ENCODE measurements around the gene TIMP2. TPM values are rescaled to one million over a fixed set of nuclear protein-coding genes. Genes with fewer than 3 reads are reported as not detected.

Gene TIMP2
- total RNA-seq, 1 experiment from 2014 or later: 114 TPM

DNA sequence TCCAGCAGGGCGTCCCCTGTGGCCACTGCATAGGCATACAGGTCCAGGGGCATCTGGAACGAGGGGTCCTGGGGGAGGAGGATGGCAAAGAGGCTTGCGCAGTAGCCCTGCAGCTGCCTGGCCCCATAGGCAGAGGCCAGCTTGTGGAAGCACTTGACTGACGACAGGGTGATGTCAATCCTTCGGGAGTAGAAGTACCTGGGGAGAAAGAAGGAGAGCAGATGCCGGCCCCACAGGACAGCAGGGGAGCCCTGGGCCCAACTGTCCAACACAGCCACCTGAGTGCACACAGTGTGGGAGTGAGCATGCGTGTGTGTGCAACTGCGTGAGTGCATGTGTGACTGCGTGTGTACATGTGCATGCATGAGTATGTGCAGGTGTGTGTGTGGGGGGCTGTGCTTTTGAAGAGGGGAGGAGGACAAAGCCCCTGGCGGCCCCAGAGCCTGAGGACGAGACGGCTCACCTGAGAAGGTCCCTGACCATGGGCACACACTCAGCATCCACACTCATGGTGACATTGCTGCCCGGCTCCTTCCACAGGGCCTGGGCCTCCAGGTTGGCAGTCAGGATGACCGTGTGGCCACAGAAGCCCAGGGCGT is 47.4 kb upstream of the TIMP2 start:
- Histone ChIP-seq H3K27ac (no peak overlapping the region), H3K4me2 (no peak overlapping the region), H3K27me3 (ENCODE audit: insufficient read depth, low read depth) (no peaks in the 10 kb centered on the region), H3F3A (ENCODE audit: insufficient read depth, low read depth) (no peaks in the 10 kb centered on the region), H4K20me1 (ENCODE audit: insufficient read depth) (no peaks in the 10 kb centered on the region; the same call in 1 of the 2 replicates), H2AFZ (no peak overlapping the region), H3K79me2 (ENCODE audit: low read depth) (peaks cover 21% of the 10 kb centered on the region), H3K36me3 (ENCODE audit: low read depth) (no peaks in the 10 kb centered on the region), H3K9me2 (ENCODE audit: insufficient read depth) (no peaks in the 10 kb centered on the region), H3K4me3 (no peak overlapping the region), H3K9me3 (ENCODE audit: insufficient read depth, low read depth) (no peaks in the 10 kb centered on the region), H3K4me1 (replicated peaks; ENCODE audit: insufficient read depth) (peaks cover 2% of the 10 kb centered on the region; the same call in 1 of the 2 replicates)
- DNase-seq: no peak
- CTCF ChIA-PET: interaction anchor here (0.8 kb wide), 1 partner anchor 59 kb away, joined by 5 read pairs; no protein-coding TSS in a partner anchor
- BruUV-seq (replicated peaks): no TSS peak
- intact Hi-C loops (cut with micrococcal nuclease; ENCODE audit: unreplicated experiment): loop anchor here (5.0 kb wide), 1 partner anchor 40 kb away; no protein-coding TSS in a partner anchor
- TF ChIP-seq EZH2 (IDR thresholded peaks at IDR 0.05; ENCODE audit: low read depth): no peak
- TF ChIP-seq, protein P1, sequence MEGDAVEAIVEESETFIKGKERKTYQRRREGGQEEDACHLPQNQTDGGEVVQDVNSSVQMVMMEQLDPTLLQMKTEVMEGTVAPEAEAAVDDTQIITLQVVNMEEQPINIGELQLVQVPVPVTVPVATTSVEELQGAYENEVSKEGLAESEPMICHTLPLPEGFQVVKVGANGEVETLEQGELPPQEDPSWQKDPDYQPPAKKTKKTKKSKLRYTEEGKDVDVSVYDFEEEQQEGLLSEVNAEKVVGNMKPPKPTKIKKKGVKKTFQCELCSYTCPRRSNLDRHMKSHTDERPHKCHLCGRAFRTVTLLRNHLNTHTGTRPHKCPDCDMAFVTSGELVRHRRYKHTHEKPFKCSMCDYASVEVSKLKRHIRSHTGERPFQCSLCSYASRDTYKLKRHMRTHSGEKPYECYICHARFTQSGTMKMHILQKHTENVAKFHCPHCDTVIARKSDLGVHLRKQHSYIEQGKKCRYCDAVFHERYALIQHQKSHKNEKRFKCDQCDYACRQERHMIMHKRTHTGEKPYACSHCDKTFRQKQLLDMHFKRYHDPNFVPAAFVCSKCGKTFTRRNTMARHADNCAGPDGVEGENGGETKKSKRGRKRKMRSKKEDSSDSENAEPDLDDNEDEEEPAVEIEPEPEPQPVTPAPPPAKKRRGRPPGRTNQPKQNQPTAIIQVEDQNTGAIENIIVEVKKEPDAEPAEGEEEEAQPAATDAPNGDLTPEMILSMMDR (conservative IDR thresholded peaks at IDR 0.05): no peak
- POLR2A ChIA-PET (ENCODE audit: unreplicated experiment): interaction anchor here (0.6 kb wide), 1 partner anchor 14 kb away, joined by 3 read pairs; no protein-coding TSS in a partner anchor

DNA sequence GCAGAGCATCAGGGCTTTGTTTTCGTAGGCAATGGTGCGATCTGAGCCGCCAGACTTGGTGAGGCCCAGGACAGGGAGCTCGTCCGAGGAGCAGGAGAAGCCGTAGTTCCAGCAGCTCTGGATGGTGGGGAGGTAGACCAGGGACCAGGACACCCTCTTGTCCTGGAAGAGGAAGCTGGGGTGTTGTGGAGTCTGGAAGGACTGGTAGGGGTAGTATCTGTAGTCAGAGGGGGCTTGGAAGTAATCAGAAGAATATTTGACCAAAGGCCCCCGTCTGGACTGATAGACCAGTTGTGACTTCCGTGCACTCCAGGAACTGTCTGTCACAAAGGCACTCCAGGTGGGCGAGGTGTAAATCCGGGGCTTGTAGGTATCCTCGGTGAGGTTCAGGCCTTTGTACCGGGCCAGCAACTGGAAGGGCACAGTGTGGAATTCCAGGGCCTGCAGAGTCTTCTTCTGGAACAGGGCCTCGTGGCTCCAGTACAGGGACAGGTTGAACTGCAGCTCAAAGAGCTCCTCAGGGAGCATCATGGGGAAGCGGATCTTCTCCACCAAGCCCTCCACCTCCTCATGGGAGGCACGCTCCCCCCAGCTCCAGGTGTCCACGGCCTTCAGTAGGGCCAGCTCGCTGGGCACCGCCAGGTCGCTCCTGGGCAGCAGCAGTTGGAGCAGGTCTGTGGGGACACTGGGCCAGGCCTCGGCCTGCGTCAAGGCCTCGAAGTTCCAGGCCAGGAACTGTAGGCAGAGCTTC is 46.7 kb upstream of the TIMP2 start:
- Histone ChIP-seq H3K36me3 (ENCODE audit: low read depth) (no peaks in the 10 kb centered on the region), H2AFZ (no peak overlapping the region), H3K4me3 (no peak overlapping the region), H3K9me3 (ENCODE audit: insufficient read depth, low read depth) (no peaks in the 10 kb centered on the region), H3K27me3 (ENCODE audit: insufficient read depth, low read depth) (no peaks in the 10 kb centered on the region), H3K27ac (no peak overlapping the region), H3K4me2 (no peak overlapping the region), H3K4me1 (replicated peaks; ENCODE audit: insufficient read depth) (no peaks in the 10 kb centered on the region), H4K20me1 (ENCODE audit: insufficient read depth) (no peaks in the 10 kb centered on the region; the same call in 1 of the 2 replicates), H3K79me2 (ENCODE audit: low read depth) (peaks cover 14% of the 10 kb centered on the region; the same call in 1 of the 2 replicates), H3K9me2 (ENCODE audit: insufficient read depth) (no peaks in the 10 kb centered on the region), H3F3A (ENCODE audit: insufficient read depth, low read depth) (no peaks in the 10 kb centered on the region)
- intact Hi-C loops (cut with micrococcal nuclease; ENCODE audit: unreplicated experiment): loop anchor here (1.0 to 5.0 kb wide), 3 partner anchors 40 to 110 kb away; no protein-coding TSS in a partner anchor
- no TSS peak for BruUV-seq (replicated peaks)
- TF ChIP-seq, protein P1 (conservative IDR thresholded peaks at IDR 0.05): no peak
- CTCF ChIA-PET: no interaction called here
- POLR2A ChIA-PET (ENCODE audit: unreplicated experiment): interaction anchor here (0.6 kb wide), 2 partner anchors 15 to 72 kb away, joined by 3 read pairs; no protein-coding TSS in a partner anchor
- DNase-seq: no peak

DNA sequence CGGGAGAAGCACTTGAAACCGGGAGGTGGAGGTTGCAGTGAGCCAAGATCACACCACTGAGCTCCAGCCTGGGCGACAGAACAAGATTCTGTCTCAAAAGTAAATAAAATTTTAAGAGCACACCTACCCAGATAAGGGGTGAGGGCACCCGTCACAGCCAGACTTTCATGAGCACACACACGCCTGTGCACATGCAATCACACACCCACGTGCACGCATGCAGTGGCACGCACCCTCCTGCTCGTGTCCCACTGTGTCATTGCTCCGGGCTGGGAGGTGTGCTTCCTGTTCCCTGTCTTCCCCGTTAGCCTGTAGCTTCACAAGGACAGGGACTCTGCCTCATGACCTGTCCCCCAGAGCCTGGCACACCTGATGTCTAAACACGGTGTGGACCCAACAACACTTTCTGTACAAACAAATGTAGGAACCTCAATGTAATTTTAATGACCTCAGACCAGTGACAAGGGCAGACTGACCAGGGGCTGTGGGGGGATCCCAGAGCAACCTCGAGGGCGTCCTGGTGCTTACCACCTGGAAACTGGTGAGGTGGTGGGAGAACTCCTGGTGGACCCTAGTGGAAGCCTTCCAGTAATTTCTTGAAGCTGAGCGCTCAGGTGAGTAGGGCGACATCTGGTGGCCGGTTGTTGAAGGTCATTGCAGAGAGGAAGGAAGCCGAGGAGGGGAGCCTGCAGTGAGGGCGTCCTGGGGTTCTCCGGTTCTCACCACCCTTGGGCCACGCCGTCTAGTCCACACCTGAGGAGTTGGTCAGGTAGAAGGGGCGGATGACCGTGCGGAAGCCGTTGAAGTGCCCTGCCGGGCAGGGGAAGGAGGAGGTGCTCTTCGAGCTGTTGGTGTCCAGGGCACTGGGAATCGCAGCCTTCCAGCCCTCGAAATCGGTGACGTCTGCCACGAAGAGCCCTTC is 45.9 kb upstream of the TIMP2 start:
- Histone ChIP-seq H3F3A (ENCODE audit: insufficient read depth, low read depth) (no peaks in the 10 kb centered on the region), H2AFZ (no peak overlapping the region), H4K20me1 (ENCODE audit: insufficient read depth) (no peaks in the 10 kb centered on the region; the same call in 1 of the 2 replicates), H3K4me1 (replicated peaks; ENCODE audit: insufficient read depth) (no peaks in the 10 kb centered on the region), H3K79me2 (ENCODE audit: low read depth) (peaks cover 9% of the 10 kb centered on the region; the same call in 1 of the 2 replicates), H3K27me3 (ENCODE audit: insufficient read depth, low read depth) (no peaks in the 10 kb centered on the region), H3K36me3 (ENCODE audit: low read depth) (no peaks in the 10 kb centered on the region), H3K4me3 (no peak overlapping the region), H3K4me2 (no peak overlapping the region), H3K9me2 (ENCODE audit: insufficient read depth) (no peaks in the 10 kb centered on the region), H3K27ac (no peak overlapping the region), H3K9me3 (ENCODE audit: insufficient read depth, low read depth) (no peaks in the 10 kb centered on the region)
- ChIA-PET CTCF (no interaction called here), POLR2A (ENCODE audit: unreplicated experiment) (interaction anchor here (0.6 to 1.0 kb wide), 2 partner anchors 13 to 72 kb away, joined by 3 read pairs; no protein-coding TSS in a partner anchor)
- DNase-seq: peak in 1 of 2 experiments; percentile 71
- TF ChIP-seq, protein P1 (conservative IDR thresholded peaks at IDR 0.05): peak; percentile 86
- TF ChIP-seq EZH2 (IDR thresholded peaks at IDR 0.05; ENCODE audit: low read depth): no peak
- TSS peak; percentile 68 for BruUV-seq (replicated peaks)
- intact Hi-C loops (cut with micrococcal nuclease; ENCODE audit: unreplicated experiment): loop anchor here (1.0 to 5.0 kb wide), 3 partner anchors 39 to 109 kb away; no protein-coding TSS in a partner anchor
